MM.1S (cell line): ENCODE data around the gene MPZ.

Source experiments
- DNase-seq: peaks from one replicate; pipeline ENCODE4 v3.0.0-alpha.2; 2015
- H2AFZ ChIP-seq: fragments of 300-600 bp; sonication (generic); 2 replicates; pipeline ENCODE4 v1.6.0; 2016; ENCODE audit warnings: antibody characterized with exemption, low read length
- H3F3A ChIP-seq: fragments of 300-600 bp; sonication (generic); 2 replicates; pipeline ENCODE4 v1.6.1; 2016; ENCODE audit warnings: mild to moderate bottlenecking, antibody characterized with exemption, low read length, moderate library complexity, mixed read lengths; ENCODE audit not compliant: insufficient read depth
- H3K27ac ChIP-seq: fragments of 300-600 bp; sonication (generic); 2 replicates; pipeline ENCODE4 v1.5.1; 2016; ENCODE audit warnings: mild to moderate bottlenecking, low read length
- H3K27me3 ChIP-seq: fragments of 300-600 bp; sonication (generic); replicated peaks from 2 replicates; pipeline ENCODE4 v1.6.0; 2016; ENCODE audit warnings: low read length; ENCODE audit not compliant: insufficient read depth
- H3K36me3 ChIP-seq: fragments of 300-600 bp; sonication (generic); replicated peaks from 2 replicates; pipeline ENCODE4 v1.6.1; 2016; ENCODE audit warnings: mild to moderate bottlenecking, low read length, mixed read lengths; ENCODE audit not compliant: insufficient read depth
- H3K4me1 ChIP-seq: fragments of 300-600 bp; sonication (generic); 2 replicates; pipeline ENCODE4 v1.6.1; 2016; ENCODE audit warnings: low read length, mixed read lengths
- H3K4me2 ChIP-seq: fragments of 300-600 bp; sonication (generic); 2 replicates; pipeline ENCODE4 v1.6.0; 2016; ENCODE audit warnings: low read depth, low read length
- H3K4me3 ChIP-seq: fragments of 300-600 bp; sonication (generic); 2 replicates; pipeline ENCODE4 v1.5.1; 2016; ENCODE audit warnings: low read length, mixed read lengths
- H3K79me2 ChIP-seq: fragments of 300-600 bp; sonication (generic); 2 replicates; pipeline ENCODE4 v1.6.1; 2016; ENCODE audit warnings: mixed run types, low read length, mixed read lengths
- H3K9ac ChIP-seq: fragments of 300-600 bp; sonication (generic); 2 replicates; pipeline ENCODE4 v1.6.1; 2016; ENCODE audit warnings: low read length, mixed read lengths
- H3K9me2 ChIP-seq: fragments of 300-600 bp; sonication (generic); replicated peaks from 2 replicates; pipeline ENCODE4 v1.6.1; 2016; ENCODE audit warnings: mild to moderate bottlenecking, low read length, mixed read lengths; ENCODE audit not compliant: insufficient read depth
- H3K9me3 ChIP-seq: fragments of 300-600 bp; sonication (generic); replicated peaks from 2 replicates; pipeline ENCODE4 v1.6.1; 2016; ENCODE audit warnings: mild to moderate bottlenecking, low read length, mixed read lengths; ENCODE audit not compliant: insufficient read depth
- H4K20me1 ChIP-seq: fragments of 300-600 bp; sonication (generic); 2 replicates; pipeline ENCODE4 v1.6.1; 2016; ENCODE audit warnings: mild to moderate bottlenecking, low read length, moderate library complexity, mixed read lengths; ENCODE audit not compliant: insufficient read depth
- CTCF ChIP-seq: fragments of 300-600 bp; sonication (generic); IDR thresholded peaks from 2 replicates; pipeline ENCODE4 v1.5.1; 2016; ENCODE audit warnings: antibody characterized with exemption, low read length, mixed read lengths
- EZH2 ChIP-seq: fragments of 300-600 bp; sonication (generic); optimal IDR thresholded peaks from 2 replicates; pipeline ENCODE3; 2017; ENCODE audit warnings: low read depth, mild to moderate bottlenecking, antibody characterized with exemption, low read length, mixed read lengths
- EZH2phosphoT487 ChIP-seq: fragments of 300-600 bp; sonication (generic); IDR thresholded peaks from 2 replicates; pipeline ENCODE4 v1.6.1; 2018; ENCODE audit warnings: antibody characterized with exemption, low read length

MPZ gene

DNA sequence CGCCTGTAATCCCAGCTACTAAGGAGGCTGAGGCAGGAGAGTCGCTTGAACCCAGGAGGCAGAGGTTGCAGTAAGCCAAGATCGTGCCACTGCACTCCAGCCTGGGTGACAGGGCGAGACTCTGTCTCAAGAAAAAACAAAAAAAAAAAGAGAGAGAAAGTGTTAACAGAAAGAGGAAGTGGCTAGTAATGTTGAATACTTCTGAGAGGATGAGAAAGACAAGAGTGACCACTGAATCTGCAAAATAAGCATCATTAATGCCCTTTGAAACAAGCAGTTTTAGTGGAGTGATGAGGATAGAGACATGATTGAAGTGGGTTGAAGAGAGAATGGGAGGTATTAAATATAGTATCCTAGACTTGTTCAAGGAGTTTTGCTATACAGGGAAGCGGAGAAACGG is 11.7 kb downstream of the MPZ start:
- Histone ChIP-seq H3K79me2 (no peaks in the 10 kb centered on the region), H3K4me1 (no peaks in the 10 kb centered on the region), H3K9ac (no peak overlapping the region), H3K9me3 (no peaks in the 10 kb centered on the region), H3K4me2 (no peak overlapping the region), H2AFZ (no peak overlapping the region), H3K4me3 (no peak overlapping the region), H3K9me2 (no peaks in the 10 kb centered on the region), H3F3A (no peaks in the 10 kb centered on the region; the same call in 1 of the 2 replicates), H3K27me3 (no peaks in the 10 kb centered on the region), H3K27ac (no peak overlapping the region), H3K36me3 (no peaks in the 10 kb centered on the region), H4K20me1 (no peaks in the 10 kb centered on the region)
- DNase-seq: no peak
- no peak for TF ChIP-seq CTCF
- no peak for TF ChIP-seq EZH2
- no peak for TF ChIP-seq EZH2phosphoT487

DNA sequence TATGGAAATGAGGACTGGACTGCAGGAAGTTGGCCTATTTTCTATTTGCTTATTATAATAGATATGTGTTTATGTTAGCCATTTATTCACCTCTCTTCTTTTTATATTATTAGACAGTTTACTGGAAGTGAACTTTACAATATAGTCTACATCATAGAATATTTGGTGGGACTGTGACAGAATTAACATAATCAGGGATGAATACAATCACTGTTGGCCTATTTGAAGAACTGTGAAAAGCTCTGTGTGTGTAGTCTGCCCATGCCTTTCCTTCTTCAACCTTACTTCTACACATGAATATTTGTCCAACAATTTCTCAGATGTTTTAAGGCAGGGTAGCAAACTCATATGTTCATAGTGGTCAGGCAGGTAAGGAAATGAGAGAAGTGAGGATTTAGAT is 12.4 kb downstream of the MPZ start:
- H3K9me3 ChIP-seq: no peaks in the 10 kb centered on the region
- H2AFZ ChIP-seq: no peak overlapping the region
- H3K4me1 ChIP-seq: no peaks in the 10 kb centered on the region
- no peaks in the 10 kb centered on the region; the same call in 1 of the 2 replicates for H3F3A ChIP-seq
- H3K9me2 ChIP-seq: no peaks in the 10 kb centered on the region
- H3K79me2 ChIP-seq: no peaks in the 10 kb centered on the region
- H3K36me3 ChIP-seq: no peaks in the 10 kb centered on the region
- TF ChIP-seq CTCF (no peak), EZH2 (no peak), EZH2phosphoT487 (no peak)
- H4K20me1 ChIP-seq: no peaks in the 10 kb centered on the region
- no peak for DNase-seq
- H3K4me2 ChIP-seq: no peak overlapping the region
- no peaks in the 10 kb centered on the region for H3K27me3 ChIP-seq
- H3K27ac ChIP-seq: no peak overlapping the region
- H3K4me3 ChIP-seq: no peak overlapping the region
- no peak overlapping the region for H3K9ac ChIP-seq

- no peaks in the 10 kb centered on the region for H3K4me1 ChIP-seq
- H2AFZ ChIP-seq: no peak overlapping the region
- H3K4me2 ChIP-seq: no peak overlapping the region
- H3K9me3 ChIP-seq: no peaks in the 10 kb centered on the region
- H3K9me2 ChIP-seq: no peaks in the 10 kb centered on the region
- no peak for DNase-seq
- H4K20me1 ChIP-seq: no peaks in the 10 kb centered on the region
- no peaks in the 10 kb centered on the region for H3K36me3 ChIP-seq
- no peaks in the 10 kb centered on the region for H3F3A ChIP-seq
- H3K4me3 ChIP-seq: no peak overlapping the region
- no peak overlapping the region for H3K9ac ChIP-seq
- no peak overlapping the region for H3K27ac ChIP-seq
- no peaks in the 10 kb centered on the region for H3K27me3 ChIP-seq
- TF ChIP-seq CTCF (no peak), EZH2 (no peak), EZH2phosphoT487 (no peak)
- H3K79me2 ChIP-seq: no peaks in the 10 kb centered on the region
Measured at GRCh38 chr1:161290779-161291178, 19.0 kb downstream of the MPZ start.
